AG04450 (cell line): ENCODE measurements around the gene FOXE3. TPM values are rescaled to one million over a fixed set of nuclear protein-coding genes. Genes with fewer than 3 reads are reported as not detected.

Experiments
- CTCF ChIA-PET: fragments of 300-600, 350-600 bp; formaldehyde crosslinking; extraction: SDS; loops from one replicate; lab custom pipeline; 2022; ENCODE audit warnings: antibody characterized with exemption, inconsistent platforms; lab: Charles Lee
- POLR2A ChIA-PET: fragments of 350-600 bp; formaldehyde crosslinking; extraction: SDS; loops from one replicate; lab custom pipeline; 2021; ENCODE audit warnings: antibody characterized with exemption, inconsistent platforms; lab: Yijun Ruan, JAX
- DNase-seq: peaks from one replicate; pipeline ENCODE4 v3.0.0-alpha.2; 2011; ENCODE audit warnings: low read depth, low spot score
- H3K27ac ChIP-seq: one replicate; pipeline ENCODE4 v1.5.1; 2012; ENCODE audit warnings: low read depth, low read length, control low read depth
- H3K27me3 ChIP-seq: one replicate; pipeline ENCODE4 v1.6.0; 2012; ENCODE audit warnings: low read length; ENCODE audit not compliant: control insufficient read depth, insufficient read depth
- H3K4me3 ChIP-seq: 2 replicates; pipeline ENCODE4 v1.5.1; 2011; ENCODE audit warnings: mild to moderate bottlenecking, low read depth, low read length, control low read depth
- H3K9me3 ChIP-seq: 2 replicates; pipeline ENCODE4 v1.5.1; 2012; ENCODE audit warnings: low read length; ENCODE audit not compliant: control insufficient read depth, insufficient read depth
- CTCF ChIP-seq: IDR thresholded peaks from 2 replicates; pipeline ENCODE4 v1.5.1; 2011; ENCODE audit warnings: low read depth, low read length, control low read depth, inconsistent platforms
- polyA plus RNA-seq: library from polyadenylated mRNA; depleted of rRNA; stranded (reverse); fragments of >200 nt; gene quantifications from 2 replicates; pipeline ENCODE4 v1.2.3, GENCODE V29; 2011

The FOXE3 gene
- polyA plus RNA-seq, 1 experiment, result not detected

- POLR2A ChIA-PET, result interaction anchor here (0.7 kb wide), 1 partner anchor 21 kb away, joined by 3 read pairs; no protein-coding TSS in a partner anchor
- H3K27me3 ChIP-seq, result no peaks in the 10 kb centered on the region
- H3K9me3 ChIP-seq, result no peaks in the 10 kb centered on the region
- no peak overlapping the region for H3K4me3 ChIP-seq
- CTCF ChIA-PET, result interaction anchor here (0.6 to 18.0 kb wide), 8 partner anchors 10 to 1107 kb away, joined by 3 to 219 read pairs (median 14); partner anchors contain the start of gene FOXD2
- DNase-seq, result no peak
- no peak overlapping the region for H3K27ac ChIP-seq
- no peak for TF ChIP-seq CTCF
Measured at GRCh38 chr1:47390843-47391242, 25.2 kb upstream of the FOXE3 start.

GRCh38 chr1:47393141-47393540, 22.9 kb upstream of the FOXE3 start:
- DNase-seq, result no peak
- no peak for TF ChIP-seq CTCF
- ChIA-PET CTCF (interaction anchor here (1.1 to 18.0 kb wide), 5 partner anchors 27 to 334 kb away, joined by 4 to 219 read pairs (median 9); partner anchors contain the start of gene FOXD2), POLR2A (no interaction called here)
- H3K4me3 ChIP-seq, result no peak overlapping the region
- no peak overlapping the region for H3K27ac ChIP-seq
- H3K27me3 ChIP-seq, result no peaks in the 10 kb centered on the region
- no peaks in the 10 kb centered on the region for H3K9me3 ChIP-seq

- Histone ChIP-seq H3K27ac (no peak overlapping the region), H3K4me3 (no peak overlapping the region), H3K9me3 (no peaks in the 10 kb centered on the region), H3K27me3 (peaks cover 2% of the 10 kb centered on the region)
- POLR2A ChIA-PET, result no interaction called here
- CTCF ChIA-PET, result interaction anchor here (0.8 to 18.0 kb wide), 3 partner anchors 25 to 39 kb away, joined by 3 to 219 read pairs (median 4); partner anchors contain the start of gene FOXD2
- no peak for DNase-seq
- no peak for TF ChIP-seq CTCF
Measured at GRCh38 chr1:47395433-47395832, 20.7 kb upstream of the FOXE3 start.

GRCh38 chr1:47396671-47397196, 19.4 kb upstream of the FOXE3 start:
- ChIA-PET POLR2A (no interaction called here), CTCF (interaction anchor here (0.9 to 18.0 kb wide), 3 partner anchors 8 to 38 kb away, joined by 3 to 219 read pairs (median 7); partner anchors contain the start of gene FOXD2)
- H3K27ac ChIP-seq, result no peak overlapping the region
- H3K9me3 ChIP-seq, result no peaks in the 10 kb centered on the region
- peaks cover 2% of the 10 kb centered on the region for H3K27me3 ChIP-seq
- TF ChIP-seq CTCF, result no peak
- no peak overlapping the region for H3K4me3 ChIP-seq
- DNase-seq, result no peak

- H3K27ac ChIP-seq, result no peak overlapping the region
- no peak for DNase-seq
- H3K4me3 ChIP-seq, result no peak overlapping the region
- H3K27me3 ChIP-seq, result peaks cover 4% of the 10 kb centered on the region
- no peaks in the 10 kb centered on the region for H3K9me3 ChIP-seq
- POLR2A ChIA-PET, result no interaction called here
- CTCF ChIA-PET, result interaction anchor here (0.6 to 18.0 kb wide), 4 partner anchors 26 to 327 kb away, joined by 3 to 219 read pairs (median 8); partner anchors contain the start of gene FOXD2
- no peak for TF ChIP-seq CTCF
Measured at GRCh38 chr1:47399138-47399845, 16.8 kb upstream of the FOXE3 start.
